ENCODE measurements around the gene PPM1H. TPM values are rescaled to one million over a fixed set of nuclear protein-coding genes. Genes with fewer than 3 reads are reported as not detected.

PPM1H gene
- total and polyA plus RNA-seq, 2 of the 8 experiments (the other 6 are each of a cell fraction or from before 2014, with no cell fraction given) = 16.4 to 36.1 TPM

DNA sequence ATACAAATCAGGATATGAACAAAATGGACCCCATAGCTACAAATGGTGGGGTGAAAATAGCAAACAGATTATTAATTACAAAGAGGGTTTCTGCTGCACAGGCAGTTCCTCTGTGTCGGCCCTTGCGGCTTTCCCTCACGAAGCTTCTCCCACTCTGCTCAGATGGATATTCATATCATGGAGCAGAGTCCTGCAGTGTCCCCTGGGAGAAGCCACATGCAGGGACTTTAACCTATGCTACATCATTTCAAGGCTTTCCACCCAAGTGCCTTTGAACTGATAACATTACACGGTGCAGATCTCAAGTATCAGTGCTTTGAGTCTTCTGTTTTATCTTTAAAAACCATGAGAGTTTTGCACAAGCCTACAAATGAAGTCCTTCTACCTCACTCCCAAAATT lies 229.1 kb downstream of the PPM1H start:
- no peaks in the 10 kb centered on the region for H3K27me3 ChIP-seq (replicated peaks in 1 of 4; ENCODE audit: control insufficient read depth in 3 of 4, extremely low read depth in 1 of 4, insufficient read depth in 3 of 4, low read length in 3 of 4)
- ChIA-PET POLR2A (ENCODE audit: partially characterized antibody) (interaction anchor here (2.1 kb wide), 2 partner anchors 19 to 52 kb away, joined by 6 to 8 read pairs; no protein-coding TSS in a partner anchor), CTCF (ENCODE audit: partially characterized antibody) (interaction anchor here (1.0 to 4.4 kb wide), 4 partner anchors 10 to 88 kb away, joined by 3 to 14 read pairs (median 6); no protein-coding TSS in a partner anchor)
- DNase-seq (ENCODE audit: low read depth in 1 of 2, low spot score in 2 of 2) (no peak), FAIRE-seq (no peak)
- no peak overlapping the region for H2BK5ac ChIP-seq (ENCODE audit: low read depth, low read length)
- H2BK12ac ChIP-seq (ENCODE audit: low read depth, low read length) = no peak overlapping the region
- H3K23me2 ChIP-seq (ENCODE audit: low read depth, low read length) = no peaks in the 10 kb centered on the region
- no peak overlapping the region for H4K91ac ChIP-seq (replicated peaks; ENCODE audit: insufficient read length, low read length)
- no peak overlapping the region for H4K8ac ChIP-seq (ENCODE audit: extremely low read depth, insufficient read depth, low read length)
- no peak overlapping the region for H2BK20ac ChIP-seq (ENCODE audit: low read length)
- no peaks in the 10 kb centered on the region for H3K9me3 ChIP-seq (ENCODE audit: insufficient read depth in 2 of 2, low read depth in 1 of 2, low read length in 1 of 2)
- WGBS, 2 experiments (ENCODE audit: extremely low coverage in 1 of 2, insufficient coverage in 1 of 2, insufficient read length in 1 of 2, insufficient replicate concordance in 2 of 2, low coverage in 1 of 2, low lambda C conversion rate in 2 of 2, missing lambda C conversion rate in 1 of 2) = 90% methylated on average over 4 of the region's 4 CpGs; no CpG with 5 or more reads in 1 of the 2 experiments
- no peak overlapping the region for H3K4ac ChIP-seq (replicated peaks; ENCODE audit: insufficient read length, low read depth, low read length)
- no peak overlapping the region for H3K4me3 ChIP-seq (ENCODE audit: extremely low read depth in 1 of 4, insufficient read depth in 2 of 4, low read depth in 3 of 4, low read length in 4 of 4)
- no peak overlapping the region for H3K4me2 ChIP-seq (ENCODE audit: insufficient read depth in 1 of 2, low read depth in 2 of 2, low read length in 2 of 2)
- H2AK5ac ChIP-seq (ENCODE audit: low read depth, low read length) = no peak overlapping the region
- no peaks in the 10 kb centered on the region for H3K79me2 ChIP-seq (ENCODE audit: control insufficient read depth in 1 of 2, insufficient read depth in 2 of 2, low read length in 2 of 2)
- H3K36me3 ChIP-seq (ENCODE audit: control insufficient read depth in 2 of 4, insufficient read depth in 4 of 4, low read length in 3 of 4) = no peaks in the 10 kb centered on the region
- H3K9ac ChIP-seq (replicated peaks in 1 of 4; ENCODE audit: extremely low read depth in 1 of 4, low read depth in 3 of 4, low read length in 3 of 4) = no peak overlapping the region
- H3K4me1 ChIP-seq (replicated peaks in 1 of 4; ENCODE audit: control insufficient read depth in 3 of 4, insufficient read depth in 4 of 4, low read length in 3 of 4) = peaks cover 3 to 10% (median 6%) of the 10 kb centered on the region in 4 experiments; a peak in 5 of 7 replicates
- no peak overlapping the region for H2AFZ ChIP-seq (ENCODE audit: low read length)
- H4K5ac ChIP-seq (ENCODE audit: insufficient read length, low read depth, low read length) = no peak overlapping the region
- H3K23ac ChIP-seq (ENCODE audit: insufficient read length) = no peak overlapping the region
- H3K27ac ChIP-seq (ENCODE audit: low read depth, low read length) = no peak overlapping the region
- no peak overlapping the region for H3K18ac ChIP-seq (ENCODE audit: extremely low read depth, low read length)
- H4K20me1 ChIP-seq (replicated peaks in 1 of 2; ENCODE audit: control insufficient read depth in 1 of 2, insufficient read depth in 2 of 2, low read length in 2 of 2) = no peaks in the 10 kb centered on the region
- H3K79me1 ChIP-seq (ENCODE audit: low read depth, low read length) = no peaks in the 10 kb centered on the region
- no peak overlapping the region for H2BK15ac ChIP-seq (ENCODE audit: low read length)
- H2BK120ac ChIP-seq (replicated peaks; ENCODE audit: low read depth, low read length) = no peak overlapping the region
- no peak overlapping the region for H3K56ac ChIP-seq (replicated peaks; ENCODE audit: insufficient read length, low read depth, low read length)
- no peak overlapping the region for H3K14ac ChIP-seq (ENCODE audit: insufficient read length)
- no peak for TF ChIP-seq JUND (IDR thresholded peaks at IDR 0.05; ENCODE audit: low read length)
- TF ChIP-seq, protein P1, sequence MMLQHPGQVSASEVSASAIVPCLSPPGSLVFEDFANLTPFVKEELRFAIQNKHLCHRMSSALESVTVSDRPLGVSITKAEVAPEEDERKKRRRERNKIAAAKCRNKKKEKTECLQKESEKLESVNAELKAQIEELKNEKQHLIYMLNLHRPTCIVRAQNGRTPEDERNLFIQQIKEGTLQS (IDR thresholded peaks at IDR 0.05; ENCODE audit: insufficient read depth, low read depth, low read length) = no peak
- TF ChIP-seq RFX5 (IDR thresholded peaks at IDR 0.05; ENCODE audit: borderline replicate concordance, low read depth, low read length) = no peak
- no peak for TF ChIP-seq MAX (IDR thresholded peaks at IDR 0.05)
- no peak for TF ChIP-seq KDM5A (IDR thresholded peaks at IDR 0.05; ENCODE audit: low read length)
- TF ChIP-seq SUZ12 (IDR thresholded peaks at IDR 0.05; ENCODE audit: low read length) = no peak
- no peak for TF ChIP-seq NANOG (IDR thresholded peaks at IDR 0.05; ENCODE audit: insufficient read depth, low read depth, low read length, poor library complexity, severe bottlenecking)
- TF ChIP-seq RXRA (IDR thresholded peaks at IDR 0.05; ENCODE audit: insufficient read depth, low read depth, low read length) = no peak
- TF ChIP-seq SIX5 (IDR thresholded peaks at IDR 0.05; ENCODE audit: low read depth, low read length) = no peak
- TF ChIP-seq CBX8 (IDR thresholded peaks at IDR 0.05; ENCODE audit: borderline replicate concordance, low read depth, low read length) = no peak
- TF ChIP-seq TAF7 (optimal IDR thresholded peaks at IDR 0.05; ENCODE audit: borderline replicate concordance, low read depth, low read length) = no peak
- no peak for TF ChIP-seq SP2 (IDR thresholded peaks at IDR 0.05; ENCODE audit: low read length)
- TF ChIP-seq EP300 (IDR thresholded peaks at IDR 0.05; ENCODE audit: borderline replicate concordance in 1 of 2, low read depth in 2 of 2, low read length in 2 of 2) = no peak
